HG03066 (cell line): ENCODE measurements around the gene SLC7A4.
"Not testable (repeated sequence)": the region's sequence is repeated elsewhere in the genome, so short reads cannot be mapped to it uniquely, and the experiment has no call there.

Source experiments
- ATAC-seq: cut with Tn5 transposase; IDR thresholded peaks from one replicate; pipeline ENCODE4 v1.9.1; 2021; ENCODE audit warnings: low read depth; ENCODE audit not compliant: unreplicated experiment

Gene SLC7A4

DNA sequence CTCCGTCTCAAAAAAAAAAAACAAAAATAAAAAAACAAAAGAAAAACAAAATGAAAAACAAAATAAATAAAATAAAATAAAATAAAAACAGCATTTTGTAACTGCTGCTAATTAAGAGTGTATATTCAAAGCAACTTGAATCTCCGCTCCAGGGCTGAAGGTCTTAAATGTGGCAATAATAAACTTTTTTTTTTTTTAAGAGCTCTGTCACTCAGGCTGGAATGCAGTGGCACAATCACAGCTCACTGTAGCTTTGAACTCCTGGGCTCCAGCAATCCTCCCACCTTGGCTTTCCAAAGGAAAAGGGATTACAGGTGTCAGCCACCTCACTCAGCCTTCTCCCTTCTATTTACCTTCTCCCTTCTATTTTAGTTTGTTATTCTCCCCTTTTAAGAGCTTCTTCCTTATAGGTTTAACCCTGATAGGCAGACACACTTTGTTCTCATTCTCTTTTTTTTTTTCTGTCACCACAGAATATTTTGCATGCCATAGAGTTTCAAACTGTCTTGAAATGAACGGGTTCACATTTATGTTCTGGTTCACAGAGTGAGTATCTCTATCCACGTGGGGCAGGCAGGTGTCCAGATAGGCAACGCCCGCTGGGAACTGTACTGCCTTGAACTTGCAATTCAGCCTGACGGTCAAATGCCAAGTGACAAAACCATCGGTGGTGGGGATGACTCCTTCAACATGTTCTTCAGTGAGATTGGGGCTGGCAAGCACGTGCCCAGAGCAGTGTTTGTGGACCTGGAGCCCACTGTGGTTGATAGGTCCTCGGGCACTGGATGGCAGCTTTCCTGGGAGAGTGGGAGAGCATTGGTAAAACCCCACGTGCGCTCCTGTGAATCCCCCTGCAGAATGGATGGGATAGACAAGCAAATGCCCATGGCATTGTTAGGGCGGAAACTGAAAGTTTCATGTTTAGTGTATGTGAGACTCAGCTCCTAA lies 32.8 kb upstream of the SLC7A4 start:
- ATAC-seq: no peak

DNA sequence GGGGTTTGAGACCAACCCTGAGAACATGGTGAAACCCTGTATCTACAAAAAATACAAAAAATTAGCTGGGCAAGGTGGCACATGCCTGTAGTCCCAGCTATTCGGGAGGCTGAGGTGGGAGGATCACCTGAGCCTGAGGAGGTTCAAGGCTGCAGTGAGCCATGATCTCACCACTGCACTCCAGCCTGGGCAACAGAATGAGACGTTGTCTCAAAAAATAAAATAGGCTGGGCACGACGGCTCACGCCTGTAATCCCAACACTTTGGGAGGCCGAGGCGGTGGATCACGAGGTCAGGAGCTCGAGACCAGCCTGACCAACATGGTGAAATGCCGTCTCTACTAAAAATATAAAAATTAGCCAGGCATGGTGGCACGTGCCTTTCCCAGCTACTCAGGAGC lies 32.1 kb upstream of the SLC7A4 start:
- ATAC-seq: not testable (repeated sequence)

DNA sequence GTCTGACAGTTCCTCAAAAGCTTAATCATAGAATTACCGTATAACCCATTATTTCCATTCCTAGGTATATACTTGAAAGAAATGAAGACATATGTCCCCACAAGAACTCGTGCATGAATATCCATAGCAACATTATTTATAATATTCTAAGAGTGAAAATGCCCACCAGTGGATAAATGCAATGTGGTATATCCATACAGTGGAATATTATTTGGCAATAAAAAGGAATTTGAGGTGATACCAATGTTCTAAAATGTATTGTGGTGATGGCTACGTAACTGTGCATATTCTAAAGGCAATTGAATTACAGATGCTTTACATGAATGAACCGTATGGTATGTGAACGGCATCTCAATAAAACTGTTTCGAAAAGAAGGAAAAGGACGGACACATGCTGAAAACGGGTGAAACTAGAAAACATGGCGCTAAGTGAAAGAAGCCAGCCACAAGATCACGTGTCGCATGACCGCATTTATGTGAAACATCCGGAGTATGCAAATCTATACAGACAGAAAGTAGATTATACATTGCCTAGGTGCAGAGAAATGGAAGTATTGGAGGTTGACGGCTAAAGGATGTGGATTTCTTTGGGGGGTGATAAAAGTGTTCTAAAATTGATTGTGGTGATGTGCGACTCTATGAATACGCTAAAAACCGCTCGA lies 29.4 kb upstream of the SLC7A4 start:
- ATAC-seq: not testable (repeated sequence)

DNA sequence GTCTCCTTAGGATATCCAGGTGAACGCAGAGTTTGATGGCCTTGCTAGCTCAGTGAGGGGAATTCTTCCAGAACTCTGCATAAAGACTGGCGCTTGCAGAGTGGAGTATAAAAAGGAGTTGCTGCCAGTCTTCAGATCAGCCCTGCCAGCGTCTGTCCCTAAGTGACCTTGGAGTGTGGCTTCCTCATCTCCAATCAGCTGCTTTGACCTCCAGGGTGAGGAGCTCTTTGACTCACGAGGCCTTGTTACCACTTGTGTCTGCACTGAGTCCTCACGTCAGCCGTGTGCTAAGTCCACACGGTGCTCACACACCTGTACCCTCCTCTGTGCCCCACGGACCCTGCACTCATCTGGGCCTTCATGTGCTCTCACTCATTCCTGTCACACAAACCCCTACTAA lies 28.0 kb upstream of the SLC7A4 start:
- not testable (repeated sequence) for ATAC-seq

DNA sequence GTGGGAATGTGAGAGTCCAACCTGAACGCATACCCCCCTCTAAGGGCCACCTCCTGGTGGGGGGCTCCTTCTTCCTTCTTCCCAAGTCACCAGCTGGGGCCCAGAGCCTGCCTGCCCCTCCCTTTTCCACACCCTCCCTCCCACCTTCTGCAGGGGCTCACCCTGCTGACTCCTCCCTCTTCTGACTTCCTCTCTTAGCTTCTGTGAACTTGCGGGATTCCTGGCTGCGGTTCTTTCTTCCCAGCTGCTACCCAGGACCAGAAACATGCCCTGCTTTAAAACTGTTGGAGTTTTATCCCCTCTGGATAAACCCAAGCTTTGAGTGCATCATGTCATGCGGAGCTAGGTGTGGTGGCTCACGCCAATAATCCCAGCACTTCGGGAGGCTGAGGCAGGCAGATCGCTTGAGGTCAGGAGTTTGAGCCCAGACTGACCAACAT lies 23.5 kb upstream of the SLC7A4 start:
- no peak for ATAC-seq

DNA sequence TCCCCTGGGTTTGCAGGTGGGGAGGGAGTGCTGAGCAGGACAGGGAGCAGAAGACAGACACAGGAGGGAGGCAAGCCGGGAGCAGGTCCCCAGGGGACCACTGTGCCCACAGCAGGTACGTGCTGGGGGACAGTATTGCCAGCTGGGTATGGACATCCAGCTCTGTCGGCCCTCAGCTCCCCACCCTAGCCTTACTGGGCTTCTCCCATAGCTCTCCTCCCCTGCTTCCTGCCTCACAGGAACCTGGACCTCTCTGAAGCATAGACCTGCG lies 23.1 kb upstream of the SLC7A4 start:
- no peak for ATAC-seq

DNA sequence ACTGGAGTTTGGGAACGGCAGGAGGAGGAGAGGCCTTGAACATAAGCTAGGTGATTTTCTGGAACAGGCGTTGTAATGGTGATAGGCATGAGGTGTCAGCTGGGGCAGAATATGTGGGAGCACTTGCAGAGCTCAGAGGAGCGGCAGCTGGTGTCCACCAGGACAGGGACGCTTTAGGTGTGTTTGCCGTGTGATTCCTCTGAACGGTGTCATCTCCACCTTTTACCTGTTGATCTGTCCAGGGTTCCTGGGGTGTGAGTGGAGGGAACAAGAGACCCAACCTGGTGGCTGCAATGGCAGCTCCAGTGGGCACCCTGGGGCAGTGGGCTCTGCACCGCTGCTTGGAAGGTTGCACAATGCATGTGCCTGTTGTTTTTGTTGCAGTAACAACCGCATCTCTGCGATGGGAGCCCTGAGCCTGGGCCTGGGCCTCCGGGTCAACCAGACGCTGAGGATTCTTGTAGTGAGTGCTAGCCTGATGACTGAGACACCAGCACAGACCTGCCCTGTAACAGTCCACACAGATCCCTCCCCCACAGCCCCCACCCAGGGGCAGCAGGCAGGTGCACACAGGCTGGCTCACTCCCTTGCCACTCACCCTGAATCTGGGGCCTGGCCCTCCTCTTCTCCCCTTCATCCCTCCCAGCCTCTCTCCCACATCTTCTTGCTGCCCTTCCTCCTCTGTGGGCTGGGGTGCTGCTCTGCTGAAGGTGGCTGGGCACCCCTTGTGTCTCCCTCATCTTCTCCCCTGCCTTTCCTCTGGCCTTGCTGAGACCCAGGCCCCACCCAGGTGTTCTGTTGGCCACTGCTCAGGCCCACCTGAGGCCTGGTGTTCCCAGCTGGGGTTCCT lies 22.6 kb upstream of the SLC7A4 start:
- ATAC-seq: no peak

DNA sequence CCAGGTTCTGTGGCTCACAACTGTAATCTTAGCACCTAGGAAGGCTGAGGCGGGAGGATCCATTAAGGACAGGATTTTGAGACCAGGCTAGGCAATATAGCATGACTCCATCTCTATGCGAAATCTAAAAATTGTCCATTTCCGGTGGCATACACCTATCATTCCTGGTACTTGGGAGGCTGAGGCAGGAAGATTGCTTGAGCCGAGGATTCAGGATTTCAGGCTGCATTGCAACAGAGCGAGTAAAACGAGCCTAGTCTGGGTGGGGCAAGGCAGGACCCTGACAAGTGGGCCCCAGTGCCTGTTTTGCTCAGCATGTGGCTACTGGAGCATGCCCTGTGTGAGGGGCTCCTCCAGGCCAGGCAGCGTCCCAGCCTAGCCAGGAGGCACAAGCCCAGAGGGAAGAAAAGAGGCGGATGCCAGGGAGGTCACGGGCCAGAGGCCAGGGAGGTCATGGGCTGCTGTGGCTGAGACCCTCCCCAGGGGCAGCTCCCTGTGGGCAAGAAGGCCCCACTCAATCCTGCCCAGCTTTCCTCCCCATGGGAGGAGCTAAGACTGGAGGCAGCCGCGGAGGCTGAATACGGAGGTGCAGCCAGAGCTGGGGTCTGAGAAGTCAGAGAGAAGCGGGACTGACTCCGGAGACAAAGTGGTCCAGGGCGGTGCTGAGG lies 21.8 kb upstream of the SLC7A4 start:
- no peak for ATAC-seq

DNA sequence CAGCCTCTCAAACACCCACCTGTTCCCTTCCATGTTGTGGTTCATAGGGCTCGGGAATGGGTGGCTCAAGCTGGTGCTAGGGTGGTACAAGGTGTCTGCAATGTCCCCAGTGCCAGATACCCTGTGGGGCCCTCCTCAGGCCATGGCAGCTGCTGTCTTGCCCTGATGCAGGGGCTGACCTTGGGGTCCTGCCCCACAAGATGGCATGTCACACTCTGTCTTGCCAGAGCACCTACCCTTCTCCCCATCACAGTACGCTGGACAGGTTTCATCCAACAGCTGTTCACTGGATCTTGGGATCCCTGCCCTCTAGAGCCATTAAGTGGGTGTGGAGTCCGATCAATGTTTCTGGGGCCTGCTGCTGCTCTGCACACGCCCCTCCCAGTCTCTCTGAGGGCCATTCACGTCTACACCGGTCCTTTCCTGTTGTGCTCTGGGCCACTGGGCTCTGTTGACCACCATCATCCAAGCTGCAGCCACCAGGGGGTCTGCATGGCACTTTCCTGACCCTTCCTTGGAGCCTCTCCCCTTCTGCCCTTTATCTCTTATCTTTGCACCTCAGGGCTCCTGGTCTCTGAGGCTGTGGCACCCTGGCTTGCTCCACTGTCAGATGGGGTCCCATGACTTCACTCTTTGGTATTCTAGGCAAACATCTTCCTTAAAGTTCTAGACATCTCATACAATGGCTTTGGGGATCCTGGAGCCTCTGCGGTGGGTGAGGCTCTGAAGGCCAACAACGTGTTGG lies 20.5 kb upstream of the SLC7A4 start:
- ATAC-seq: no peak

DNA sequence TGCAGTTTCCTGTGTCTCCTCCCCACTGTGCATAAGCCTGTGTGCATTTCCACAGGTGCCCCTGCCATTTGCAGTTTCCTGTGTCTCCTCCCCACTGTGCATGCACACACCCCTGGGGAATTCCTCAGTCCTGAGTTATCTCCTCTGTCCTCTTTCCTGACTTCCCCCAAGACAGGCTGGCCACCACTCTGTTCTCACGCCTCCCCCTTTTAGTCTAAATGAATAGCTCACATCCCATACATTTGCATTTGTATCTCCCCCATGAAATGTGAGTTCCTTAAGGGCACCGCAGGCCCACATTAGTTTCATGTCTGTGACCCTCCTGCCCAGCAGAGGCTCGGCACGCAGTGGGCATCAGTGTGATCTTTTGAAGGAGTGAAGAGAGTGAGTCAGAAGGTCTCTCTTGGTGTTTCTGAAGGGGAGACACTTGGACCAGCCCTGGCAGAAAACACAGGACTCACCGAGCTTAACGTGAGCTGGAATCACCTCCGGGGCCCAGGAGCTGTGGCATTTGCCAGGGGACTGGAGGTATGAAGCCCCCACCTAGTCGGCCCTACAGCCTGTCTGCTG lies 19.6 kb upstream of the SLC7A4 start:
- ATAC-seq: no peak

DNA sequence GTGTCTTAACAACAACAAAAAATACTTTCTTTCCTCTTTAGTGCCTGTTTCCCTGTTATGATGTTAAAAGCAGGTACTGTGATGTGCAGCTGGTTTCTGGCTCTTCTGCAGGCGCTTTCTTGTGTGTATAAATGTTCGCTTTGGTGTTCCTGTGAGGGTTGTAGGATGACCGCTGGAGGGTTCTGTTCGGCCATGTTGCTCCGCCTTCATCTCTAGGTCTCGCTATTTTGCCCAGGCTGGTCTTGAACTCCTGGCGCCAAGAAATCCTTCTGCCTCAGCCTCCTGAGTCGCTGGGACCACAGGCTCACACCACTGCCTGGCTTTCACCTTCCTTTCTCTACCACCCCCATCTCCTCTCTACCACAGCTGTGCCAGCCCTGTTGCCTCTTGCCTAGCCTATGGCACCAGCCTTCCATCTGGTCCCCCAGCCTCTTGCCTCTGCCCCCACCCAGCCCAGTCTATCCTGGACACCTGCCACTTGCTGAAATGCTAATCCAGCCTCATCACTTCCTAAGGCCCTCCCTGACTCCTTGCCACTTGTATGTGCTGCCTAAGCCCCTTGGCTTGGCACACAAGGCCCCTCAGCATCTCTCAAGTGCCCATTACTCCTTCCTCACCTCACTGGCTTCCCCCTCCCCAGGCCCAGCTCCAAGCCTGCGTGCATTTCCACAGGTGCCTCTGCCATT lies 18.9 kb upstream of the SLC7A4 start:
- no peak for ATAC-seq

DNA sequence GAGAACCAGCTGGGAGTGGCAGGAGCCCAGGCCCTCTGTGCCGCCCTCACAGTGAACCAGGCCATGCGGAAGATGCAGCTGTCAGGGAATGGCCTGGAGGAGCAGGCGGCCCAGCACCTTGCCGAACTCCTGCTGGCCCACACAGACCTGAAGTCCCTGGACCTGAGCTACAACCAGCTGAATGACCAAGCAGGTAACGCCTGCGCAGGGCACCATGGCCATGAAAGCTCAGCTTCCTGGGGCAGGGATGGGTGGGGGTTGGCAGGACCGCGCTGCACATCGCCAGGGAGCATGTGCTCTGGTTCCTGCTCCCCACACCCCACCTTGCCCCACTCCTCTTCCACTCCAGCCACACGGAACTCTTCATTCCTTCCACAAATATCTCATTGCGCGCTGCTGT lies 16.6 kb upstream of the SLC7A4 start:
- ATAC-seq: not testable (repeated sequence)

DNA sequence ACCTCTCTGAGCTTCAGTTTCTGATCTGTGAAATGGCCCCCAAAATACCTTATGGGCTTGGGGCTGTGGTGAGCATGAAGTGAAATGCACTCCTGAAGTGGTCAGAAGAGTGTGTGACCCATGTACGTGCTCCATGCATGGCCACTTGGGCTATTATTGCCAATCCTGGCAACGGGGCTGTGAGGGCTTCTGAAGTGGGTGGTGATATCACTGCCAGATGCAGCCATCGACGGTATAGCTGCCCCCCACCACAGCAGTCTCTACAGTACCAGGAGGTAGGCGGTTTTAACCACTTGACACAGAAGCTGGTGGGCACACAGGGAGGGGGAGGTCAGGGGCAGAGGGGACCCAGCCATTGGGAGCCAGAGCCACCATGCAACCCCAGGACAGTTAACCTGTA lies 16.1 kb upstream of the SLC7A4 start:
- not testable (repeated sequence) for ATAC-seq

DNA sequence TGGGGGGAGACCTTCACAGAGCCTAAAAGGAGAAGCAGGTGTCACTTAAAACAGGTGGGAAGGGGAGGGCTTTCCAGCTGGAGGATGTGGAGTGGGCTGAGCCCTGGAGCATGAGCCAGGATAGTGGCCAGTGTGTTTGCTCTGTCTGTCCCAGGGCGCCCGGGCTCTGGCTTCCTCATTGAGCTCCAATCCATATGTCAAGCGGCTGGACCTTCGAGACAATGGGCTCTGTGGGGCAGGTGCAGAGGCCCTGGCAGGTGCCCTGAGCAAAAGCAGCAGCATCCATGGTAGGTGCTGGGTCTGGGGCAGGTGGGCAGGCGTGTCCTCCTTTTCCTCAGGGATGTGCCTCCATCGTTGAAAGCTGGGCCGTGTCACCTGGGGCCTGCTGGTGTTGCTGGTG lies 15.4 kb upstream of the SLC7A4 start:
- ATAC-seq: no peak

DNA sequence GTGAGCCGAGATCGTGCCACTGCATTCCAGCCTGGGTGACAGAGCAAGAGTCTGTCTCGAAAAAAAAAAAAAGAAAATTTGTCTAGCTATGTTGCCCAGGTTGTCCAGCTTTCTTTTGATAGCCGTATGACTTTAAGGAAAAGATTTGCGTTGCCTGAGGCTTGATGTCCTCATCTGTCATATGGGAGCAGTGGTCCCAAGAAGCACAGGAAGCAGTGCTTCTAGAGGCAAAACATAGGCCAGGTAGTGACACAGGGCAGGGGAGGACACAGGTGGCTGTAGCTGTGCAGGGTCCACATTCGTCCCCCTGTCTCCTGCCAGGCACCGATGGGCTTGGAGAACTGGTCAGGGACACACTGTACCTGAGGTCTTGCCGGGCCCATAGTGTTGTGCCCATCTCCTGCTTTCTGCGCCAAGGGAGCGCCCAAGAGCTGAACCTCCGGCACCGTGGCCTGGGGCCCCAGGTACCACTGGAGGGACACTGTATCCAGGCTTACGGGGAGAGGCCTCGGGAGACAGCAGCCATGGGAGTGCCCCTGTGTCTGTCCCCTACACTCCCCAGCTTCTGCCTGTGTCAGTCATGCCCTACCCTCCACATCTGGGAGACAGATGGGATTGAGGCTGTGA lies 14.8 kb upstream of the SLC7A4 start:
- ATAC-seq: no peak

DNA sequence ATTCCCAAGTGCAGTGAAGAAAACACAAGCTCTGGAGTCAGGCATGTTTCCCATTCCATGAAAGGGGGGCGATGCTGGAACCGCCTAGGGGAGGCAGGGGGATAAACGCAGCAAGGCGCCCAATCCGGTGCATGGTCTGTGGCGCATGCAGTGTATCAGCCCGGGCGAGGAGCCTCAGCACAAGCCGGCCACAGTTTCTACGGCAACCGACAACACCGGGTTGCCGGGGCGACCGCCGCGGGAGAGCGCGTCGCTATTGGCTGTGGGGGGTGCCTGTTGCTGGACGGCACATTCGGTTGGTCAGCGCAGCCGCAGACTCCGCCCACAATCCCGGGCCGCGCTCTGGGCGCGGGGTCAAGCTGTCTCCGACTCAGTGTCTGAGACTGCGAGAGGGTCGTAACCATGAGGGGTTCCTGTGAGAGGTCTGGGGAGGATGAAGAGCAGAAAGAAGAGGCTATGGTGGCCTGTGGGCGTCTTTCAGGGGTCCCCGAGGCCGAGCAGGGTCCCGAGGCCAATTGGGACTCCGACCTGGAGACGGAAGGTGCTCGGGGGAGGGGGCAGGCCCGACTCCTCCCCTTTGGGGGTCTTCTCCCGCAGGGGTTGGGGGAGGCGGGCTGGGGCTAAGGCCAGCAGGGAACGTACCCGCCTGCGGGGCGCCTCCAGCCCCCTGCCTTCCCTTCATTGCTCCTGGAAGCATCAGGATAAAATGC lies 13.4 kb upstream of the SLC7A4 start, which contains the start of gene LRRC74B:
Gene LRRC74B, plus strand, starts transcription at position 362 of the 710 bp plus-strand sequence. Its CDS starts 41 bp downstream, at position 403.
- no peak for ATAC-seq

DNA sequence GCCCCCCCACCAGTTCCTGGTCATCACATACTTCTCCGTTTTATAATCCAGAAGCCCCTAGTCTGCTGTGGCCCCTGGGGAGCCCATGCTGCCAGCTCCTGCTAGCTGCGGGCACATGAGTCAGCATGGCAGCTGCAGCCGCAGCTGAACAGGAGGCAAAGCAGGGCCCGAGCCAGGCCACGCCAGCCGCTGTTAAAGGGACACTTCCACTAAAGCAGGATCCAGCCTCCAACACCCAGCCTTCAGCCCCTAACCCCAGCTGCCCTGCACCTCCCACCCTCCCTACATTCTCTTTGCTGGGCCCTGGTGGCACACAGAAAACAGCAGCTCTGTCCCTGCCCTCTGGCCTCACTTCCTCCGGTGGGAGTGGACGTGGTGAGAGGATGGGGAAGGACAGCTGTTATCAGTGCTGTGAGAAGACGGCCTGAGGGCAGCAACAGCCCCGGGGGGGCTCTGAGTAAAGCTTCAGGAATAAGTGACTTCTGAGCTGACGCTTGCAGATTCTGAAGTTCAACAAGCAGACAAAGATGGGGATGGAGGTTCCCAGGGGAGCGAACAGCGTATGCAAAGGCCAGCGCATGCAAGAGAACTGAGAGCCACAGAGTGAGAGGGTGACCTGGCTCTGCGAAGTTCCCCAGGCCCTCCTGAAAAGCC lies 12.7 kb upstream of the SLC7A4 start:
- ATAC-seq: no peak
